ENCODE data around the gene TSPAN18.

- TF ChIP-seq CTCF (IDR thresholded peaks at IDR 0.05) (no peak), POLR2A (IDR thresholded peaks at IDR 0.05) (no peak)
Observed at GRCh38 chr11:44928816-44929215, 202.1 kb downstream of the TSPAN18 start.

Measured in vagina (tissue), 2 donors.